ENCODE results near the gene TCF12. TPM values are rescaled to one million over a fixed set of nuclear protein-coding genes. Genes with fewer than 3 reads are reported as not detected.

Gene TCF12
- total RNA-seq, 1 experiment from 2014 or later: 76.7 TPM

- Mint-ChIP-seq H3K4me3 (no peak overlapping the region), H3K4me1 (peaks cover 0 to 4% of the 10 kb centered on the region in 2 experiments; a peak in 2 of 4 replicates), H3K27ac (no peak overlapping the region), H3K9me3 (no peaks in the 10 kb centered on the region; a peak in 1 of 5 replicates), H3K36me3 (ENCODE audit: insufficient read depth in 1 of 3, low read depth in 3 of 3) (peaks cover 42 to 77% (median 61%) of the 10 kb centered on the region in 3 experiments), H3K27me3 (ENCODE audit: low read depth) (no peaks in the 10 kb centered on the region)
- Histone ChIP-seq H2BK15ac (ENCODE audit: low read depth, low read length) (no peak overlapping the region), H2AFZ (ENCODE audit: low read length) (no peak overlapping the region), H3T11ph (ENCODE audit: low read length) (no peak overlapping the region), H3K27ac (ENCODE audit: insufficient read length, low read depth, low read length) (no peak overlapping the region), H3K4me1 (ENCODE audit: insufficient read depth, low read length) (no peaks in the 10 kb centered on the region), H3K9me3 (ENCODE audit: control insufficient read depth, low read depth, low read length) (no peaks in the 10 kb centered on the region), H3K23me2 (ENCODE audit: insufficient read length, low read depth, low read length, poor library complexity, severe bottlenecking) (no peaks in the 10 kb centered on the region), H4K5ac (ENCODE audit: insufficient read length, low read depth, low read length) (no peak overlapping the region), H3K79me2 (ENCODE audit: insufficient read depth, low read length) (no peaks in the 10 kb centered on the region), H3K4ac (ENCODE audit: low read depth, low read length) (no peak overlapping the region), H4K91ac (ENCODE audit: insufficient read length, low read depth, low read length) (no peak overlapping the region), H3K4me2 (ENCODE audit: insufficient read depth, insufficient read length, low read length) (no peak overlapping the region), H2BK20ac (ENCODE audit: low read depth, low read length, poor library complexity, severe bottlenecking) (no peak overlapping the region), H2BK5ac (ENCODE audit: insufficient read length, low read length) (no peak overlapping the region), H4K8ac (replicated peaks; ENCODE audit: insufficient read length, low read depth, low read length) (no peak overlapping the region), H3K18ac (ENCODE audit: insufficient read length, low read depth, low read length) (no peak overlapping the region), H3K79me1 (ENCODE audit: insufficient read depth, low read depth, low read length, poor library complexity, severe bottlenecking) (no peaks in the 10 kb centered on the region), H3K56ac (ENCODE audit: insufficient read length, low read depth, low read length) (no peak overlapping the region), H3K9ac (ENCODE audit: extremely low read depth, insufficient read length, low read length) (no peak overlapping the region), H2AK5ac (ENCODE audit: insufficient read length, low read length) (no peak overlapping the region), H2BK12ac (ENCODE audit: insufficient read length, low read depth, low read length) (no peak overlapping the region), H2BK120ac (ENCODE audit: low read depth, low read length, poor library complexity, severe bottlenecking) (no peak overlapping the region), H3K27me3 (ENCODE audit: insufficient read depth, low read length) (no peaks in the 10 kb centered on the region), H3K23ac (ENCODE audit: insufficient read length, low read depth, low read length) (no peak overlapping the region), H3K14ac (ENCODE audit: insufficient read depth, low read length) (no peak overlapping the region), H4K20me1 (ENCODE audit: control insufficient read depth, insufficient read depth, insufficient read length) (no peaks in the 10 kb centered on the region)
- WGBS (ENCODE audit: extremely low coverage, insufficient read length, low lambda C conversion rate): no CpG with 5 or more reads among the region's 9 CpGs
- no peak for TF ChIP-seq CTCF (conservative IDR thresholded peaks at IDR 0.05)
- DNase-seq: no peak
Observed at GRCh38 chr15:57272771-57273357, 354.4 kb downstream of the TCF12 start.

Measured in H9 (cell line).